OCI-LY7 (cell line): ENCODE measurements around the gene DNAH3. TPM values are rescaled to one million over a fixed set of nuclear protein-coding genes. Genes with fewer than 3 reads are reported as not detected.
A peak's percentile ranks its signal among the peaks of the same experiment; 100 is the strongest.

Source experiments
- BruUV-seq: library from RNA; stranded (reverse); fragments of 400-500 nt; replicated peaks from 2 replicates; lab custom pipeline; 2021; lab: Mats Ljungman, UMichigan
- CTCF ChIA-PET: fragments of 300-600 bp; sonication (Branson Sonifier 250); formaldehyde crosslinking; loops from one replicate; lab custom pipeline; 2022; ENCODE audit warnings: antibody characterized with exemption; ENCODE audit not compliant: unreplicated experiment; lab: Charles Lee
- POLR2A ChIA-PET: fragments of 300-600 bp; sonication (Branson Sonifier 250); formaldehyde crosslinking; loops from one replicate; lab custom pipeline; 2022; ENCODE audit warnings: antibody characterized with exemption; lab: Charles Lee
- DNase-seq: peaks from one replicate; pipeline ENCODE4 v3.0.0-alpha.2; 2015; ENCODE audit warnings: low spot score
- H2AFZ ChIP-seq: fragments of 200-600 bp; sonication (generic), shearing (Covaris generic); 2 replicates; pipeline ENCODE4 v1.6.1; 2014; ENCODE audit warnings: mild to moderate bottlenecking, antibody characterized with exemption, low read length, moderate library complexity
- H3K27ac ChIP-seq: fragments of 200-600 bp; sonication (generic); 2 replicates; pipeline ENCODE4 v1.5.1; 2014; ENCODE audit warnings: mixed run types, low read depth, mild to moderate bottlenecking, moderate library complexity, low read length, inconsistent platforms; ENCODE audit not compliant: poor library complexity, severe bottlenecking
- H3K36me3 ChIP-seq: fragments of 200-600 bp; sonication (generic); 2 replicates; pipeline ENCODE4 v1.6.1; 2014; ENCODE audit warnings: mild to moderate bottlenecking, antibody characterized with exemption, low read length, moderate library complexity, mixed read lengths; ENCODE audit not compliant: insufficient read depth
- H3K4me1 ChIP-seq: fragments of 200-600 bp; sonication (generic); 2 replicates; pipeline ENCODE4 v1.5.1; 2014; ENCODE audit warnings: mild to moderate bottlenecking, low read length; ENCODE audit not compliant: insufficient read depth, poor library complexity, severe bottlenecking
- H3K4me2 ChIP-seq: fragments of 200-600 bp; sonication (generic); 2 replicates; pipeline ENCODE4 v1.6.1; 2014; ENCODE audit warnings: mild to moderate bottlenecking, low read length
- H3K4me3 ChIP-seq: fragments of 200-600 bp; sonication (generic); 2 replicates; pipeline ENCODE4 v1.5.1; 2014; ENCODE audit warnings: mild to moderate bottlenecking, low read depth, low read length; ENCODE audit not compliant: poor library complexity, severe bottlenecking
- H3K79me2 ChIP-seq: fragments of 200-600 bp; sonication (generic); 2 replicates; pipeline ENCODE4 v1.6.1; 2016; ENCODE audit warnings: low read depth, mild to moderate bottlenecking, low read length, moderate library complexity, mixed read lengths; ENCODE audit not compliant: insufficient read depth
- H3K9me2 ChIP-seq: fragments of 200-600 bp; sonication (generic); 2 replicates; pipeline ENCODE4 v1.6.1; 2016; ENCODE audit warnings: mild to moderate bottlenecking, low read length, mixed read lengths; ENCODE audit not compliant: insufficient read depth
- H3K9me3 ChIP-seq: fragments of 200-600 bp; sonication (generic); 2 replicates; pipeline ENCODE4 v1.6.1; 2014; ENCODE audit warnings: mild to moderate bottlenecking, mixed run types, low read length, mixed read lengths
- H4K20me1 ChIP-seq: fragments of 200-600 bp; sonication (generic); 2 replicates; pipeline ENCODE4 v1.6.1; 2014; ENCODE audit warnings: mild to moderate bottlenecking, antibody characterized with exemption, low read length, moderate library complexity, mixed read lengths; ENCODE audit not compliant: insufficient read depth
- EZH2phosphoT487 ChIP-seq: fragments of 200-600 bp; sonication (generic); IDR thresholded peaks from 2 replicates; pipeline ENCODE4 v1.6.1; 2018; ENCODE audit warnings: low read depth, borderline replicate concordance, mild to moderate bottlenecking, mixed run types, antibody characterized with exemption, low read length, moderate library complexity, mixed read lengths
- intact Hi-C: fragments of 100-400 bp; cut with micrococcal nuclease; formaldehyde crosslinking; loops from one replicate; pipeline ENCODE4 v1.10.0; 2022; ENCODE audit not compliant: unreplicated experiment
- total RNA-seq, 2 experiments: library from RNA; depleted of rRNA in 1 of 2; stranded (reverse); fragments of >200 nt in 1 of 2; shearing (Covaris generic) in 1 of 2; gene quantifications; 2 replicates each; pipeline ENCODE4 v1.2.3, GENCODE V29; 2014 to 2022
- TF ChIP-seq, protein P1 (sequence below): fragments of 200-600 bp; sonication (generic); conservative IDR thresholded peaks from 2 replicates; pipeline ENCODE4 v1.5.1; 2014; ENCODE audit warnings: mild to moderate bottlenecking, antibody characterized with exemption, low read length, moderate library complexity, mixed read lengths

DNAH3 gene
- total RNA-seq, 2 experiments from 2014 or later: not detected

DNA sequence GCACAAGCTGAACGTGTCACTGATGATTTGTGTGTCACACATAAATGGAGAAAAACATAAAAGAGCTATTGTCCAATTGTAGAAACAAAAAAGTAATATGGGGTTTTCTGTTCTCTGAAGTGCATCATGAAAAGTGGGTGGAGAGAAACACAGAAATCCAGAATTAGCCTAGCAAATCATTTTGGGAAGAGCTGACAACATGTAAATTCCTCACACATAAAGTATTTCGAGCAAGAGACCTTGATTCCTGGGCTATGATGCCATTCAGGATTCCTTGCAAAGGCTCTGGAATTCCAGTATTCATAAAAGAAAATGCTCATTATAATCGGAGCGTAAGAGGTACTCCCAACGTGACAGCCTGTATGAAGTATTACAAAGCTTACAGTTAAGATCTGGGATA, 251.6 kb downstream of the DNAH3 start:
- peak overlapping the region; percentile 75 for H3K4me3 ChIP-seq
- H3K9me3 ChIP-seq: no peaks in the 10 kb centered on the region
- H3K4me1 ChIP-seq: peaks cover 38% of the 10 kb centered on the region
- H3K79me2 ChIP-seq: peaks cover 27% of the 10 kb centered on the region; the same call in 1 of the 2 replicates
- ChIA-PET CTCF (no interaction called here), POLR2A (interaction anchor here (0.7 kb wide), 1 partner anchor 1343 kb away, joined by 6 read pairs; the partner anchor contains the start of gene VPS35L)
- no peak overlapping the region for H2AFZ ChIP-seq
- peaks cover 39% of the 10 kb centered on the region for H3K36me3 ChIP-seq
- peak overlapping the region; percentile 91 for H3K4me2 ChIP-seq
- no peak for DNase-seq
- H4K20me1 ChIP-seq: peaks cover 9% of the 10 kb centered on the region; the same call in 1 of the 2 replicates
- no peaks in the 10 kb centered on the region for H3K9me2 ChIP-seq
- no peak overlapping the region for H3K27ac ChIP-seq
- TF ChIP-seq, protein P1, sequence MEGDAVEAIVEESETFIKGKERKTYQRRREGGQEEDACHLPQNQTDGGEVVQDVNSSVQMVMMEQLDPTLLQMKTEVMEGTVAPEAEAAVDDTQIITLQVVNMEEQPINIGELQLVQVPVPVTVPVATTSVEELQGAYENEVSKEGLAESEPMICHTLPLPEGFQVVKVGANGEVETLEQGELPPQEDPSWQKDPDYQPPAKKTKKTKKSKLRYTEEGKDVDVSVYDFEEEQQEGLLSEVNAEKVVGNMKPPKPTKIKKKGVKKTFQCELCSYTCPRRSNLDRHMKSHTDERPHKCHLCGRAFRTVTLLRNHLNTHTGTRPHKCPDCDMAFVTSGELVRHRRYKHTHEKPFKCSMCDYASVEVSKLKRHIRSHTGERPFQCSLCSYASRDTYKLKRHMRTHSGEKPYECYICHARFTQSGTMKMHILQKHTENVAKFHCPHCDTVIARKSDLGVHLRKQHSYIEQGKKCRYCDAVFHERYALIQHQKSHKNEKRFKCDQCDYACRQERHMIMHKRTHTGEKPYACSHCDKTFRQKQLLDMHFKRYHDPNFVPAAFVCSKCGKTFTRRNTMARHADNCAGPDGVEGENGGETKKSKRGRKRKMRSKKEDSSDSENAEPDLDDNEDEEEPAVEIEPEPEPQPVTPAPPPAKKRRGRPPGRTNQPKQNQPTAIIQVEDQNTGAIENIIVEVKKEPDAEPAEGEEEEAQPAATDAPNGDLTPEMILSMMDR: no peak
- TF ChIP-seq EZH2phosphoT487: no peak
- BruUV-seq: no TSS peak
- intact Hi-C loops: no loop called here

DNA sequence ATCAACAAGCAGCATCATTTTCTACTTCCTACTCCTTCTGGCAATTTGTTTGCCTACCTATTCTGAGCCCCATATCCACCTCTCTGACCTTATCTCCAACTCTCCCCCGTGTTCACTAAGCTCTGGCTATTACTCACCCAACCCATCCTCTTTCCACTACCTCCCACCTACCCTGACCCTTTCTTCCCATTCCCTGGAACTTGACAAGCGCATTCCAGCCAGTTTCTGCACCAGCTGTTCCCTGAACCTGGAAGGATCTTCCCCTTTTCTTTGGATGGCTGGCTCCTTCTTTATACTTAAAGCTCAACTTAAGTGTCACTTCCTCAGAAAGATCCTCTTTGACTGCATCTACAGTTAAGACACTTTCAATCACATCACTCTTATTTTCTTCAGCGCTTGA, 252.7 kb downstream of the DNAH3 start:
- no TSS peak for BruUV-seq
- intact Hi-C loops: no loop called here
- Histone ChIP-seq H3K9me3 (no peaks in the 10 kb centered on the region), H3K4me1 (peaks cover 28% of the 10 kb centered on the region), H3K79me2 (peaks cover 22% of the 10 kb centered on the region; the same call in 1 of the 2 replicates), H3K27ac (no peak overlapping the region), H3K36me3 (peaks cover 33% of the 10 kb centered on the region), H3K4me2 (peak overlapping the region; percentile 91; the same call in 1 of the 2 replicates), H3K9me2 (no peaks in the 10 kb centered on the region), H2AFZ (no peak overlapping the region), H3K4me3 (no peak overlapping the region), H4K20me1 (no peaks in the 10 kb centered on the region)
- TF ChIP-seq, protein P1: no peak
- TF ChIP-seq EZH2phosphoT487: no peak
- ChIA-PET POLR2A (interaction anchor here (0.7 to 1.3 kb wide), 3 partner anchors 11 to 1309 kb away, joined by 3 to 4 read pairs (median 3); no protein-coding TSS in a partner anchor), CTCF (no interaction called here)
- no peak for DNase-seq

- ChIA-PET CTCF (no interaction called here), POLR2A (interaction anchor here (1.2 to 1.3 kb wide), 2 partner anchors 12 to 19 kb away, joined by 3 to 4 read pairs; no protein-coding TSS in a partner anchor)
- TSS peak; percentile 29 for BruUV-seq
- Histone ChIP-seq H3K4me3 (no peak overlapping the region), H3K36me3 (peaks cover 29% of the 10 kb centered on the region), H3K9me3 (no peaks in the 10 kb centered on the region), H3K4me2 (0 out of 2 replicates have a peak overlapping the region, but pooled peaks have one; percentile 91), H3K9me2 (no peaks in the 10 kb centered on the region), H4K20me1 (no peaks in the 10 kb centered on the region), H3K27ac (no peak overlapping the region), H3K79me2 (peaks cover 18% of the 10 kb centered on the region; the same call in 1 of the 2 replicates), H2AFZ (no peak overlapping the region), H3K4me1 (peaks cover 24% of the 10 kb centered on the region)
- TF ChIP-seq, protein P1: no peak
- no peak for TF ChIP-seq EZH2phosphoT487
- intact Hi-C loops: no loop called here
- DNase-seq: no peak
These were observed 253.3 kb downstream of the DNAH3 start for GRCh38 chr16:20897253-20897897.
